ENCODE results near the gene CELSR1.

Gene CELSR1

GRCh38 chr22:46553189-46553588 is 15.8 kb upstream of the CELSR1 start:
- TF ChIP-seq ZFX (IDR thresholded peaks at IDR 0.05; ENCODE audit: borderline replicate concordance), result no peak
- no peak for TF ChIP-seq CTCF (IDR thresholded peaks at IDR 0.05)

DNA sequence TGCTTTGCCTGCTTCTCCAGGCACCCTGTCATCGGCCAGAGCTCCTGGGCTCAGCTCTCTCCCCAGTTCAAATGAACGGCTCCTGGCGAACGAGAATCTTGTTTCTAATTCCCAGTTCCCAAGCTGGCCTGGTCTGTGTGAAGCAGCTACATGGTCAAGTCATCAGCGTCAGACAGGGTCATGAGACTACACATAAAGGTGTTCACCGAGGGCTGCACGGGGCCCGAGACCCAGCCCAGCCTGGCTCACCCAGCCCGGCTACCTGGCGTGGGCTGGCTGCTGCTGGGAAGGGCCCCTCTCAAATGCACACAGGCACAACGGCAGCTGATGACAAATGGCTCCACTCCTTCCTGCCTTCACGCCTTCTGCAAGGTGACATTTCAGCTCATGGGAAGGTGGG is 14.6 kb upstream of the CELSR1 start:
- H3K27ac ChIP-seq, result no peak overlapping the region
- no peak for TF ChIP-seq CTCF (IDR thresholded peaks at IDR 0.05)
- TF ChIP-seq ZFX (IDR thresholded peaks at IDR 0.05; ENCODE audit: borderline replicate concordance), result no peak

More at GRCh38 chr22:46553189-46553588, 15.8 kb upstream of the CELSR1 start:
- no peak overlapping the region for H3K27ac ChIP-seq

DNA sequence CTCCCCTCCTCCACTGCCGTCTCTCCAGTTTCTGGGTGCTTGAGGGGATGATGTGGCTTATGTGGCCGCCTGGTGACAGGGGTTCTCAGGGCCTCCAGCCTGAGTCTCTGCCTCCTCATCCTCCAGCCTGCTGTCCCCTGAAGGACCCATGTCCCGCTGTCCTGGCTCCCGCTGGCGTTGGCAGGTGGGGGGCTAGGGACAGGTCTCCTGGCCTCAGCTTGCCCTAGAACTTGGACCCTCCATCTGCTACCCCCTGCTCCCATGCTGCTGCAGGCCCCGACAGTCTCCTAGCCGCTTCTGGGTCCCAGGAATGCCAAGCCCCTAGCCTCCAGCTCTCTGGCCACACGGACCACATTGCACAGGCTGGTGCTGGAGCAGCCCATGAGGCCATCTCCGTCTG is 13.9 kb upstream of the CELSR1 start:
- TF ChIP-seq ZFX (IDR thresholded peaks at IDR 0.05; ENCODE audit: borderline replicate concordance) (no peak), CTCF (IDR thresholded peaks at IDR 0.05) (no peak)
- H3K27ac ChIP-seq, result no peak overlapping the region

GRCh38 chr22:46549971-46550641 is 12.7 kb upstream of the CELSR1 start:
- TF ChIP-seq CTCF (IDR thresholded peaks at IDR 0.05) (no peak), ZFX (IDR thresholded peaks at IDR 0.05; ENCODE audit: borderline replicate concordance) (no peak)

GRCh38 chr22:46549563-46549840 is 12.1 kb upstream of the CELSR1 start:
- TF ChIP-seq CTCF (IDR thresholded peaks at IDR 0.05) (no peak), ZFX (IDR thresholded peaks at IDR 0.05; ENCODE audit: borderline replicate concordance) (no peak)
- H3K27ac ChIP-seq, result no peak overlapping the region

More at GRCh38 chr22:46549971-46550641, 12.7 kb upstream of the CELSR1 start:
- H3K27ac ChIP-seq, result no peak overlapping the region

DNA sequence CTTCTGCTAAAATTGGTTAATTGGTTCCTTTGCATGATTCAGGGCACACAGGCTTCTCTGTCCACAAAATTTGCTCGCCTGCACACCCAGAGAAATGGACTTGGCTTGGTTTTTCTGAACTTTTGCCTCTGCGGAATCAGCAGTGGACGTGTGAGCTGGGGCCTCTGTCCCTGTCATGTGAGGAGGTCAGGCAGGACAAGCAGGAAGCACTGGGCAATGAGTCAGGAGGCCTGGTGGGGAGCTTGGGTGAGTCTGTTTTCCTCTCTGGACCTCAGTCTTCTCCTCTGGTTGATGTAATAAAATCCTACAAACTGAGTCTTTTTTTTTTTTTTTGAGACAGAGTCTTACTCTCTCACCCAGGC is 10.4 kb upstream of the CELSR1 start:
- no peak overlapping the region for H3K27ac ChIP-seq
- TF ChIP-seq ZFX (IDR thresholded peaks at IDR 0.05; ENCODE audit: borderline replicate concordance) (no peak), CTCF (IDR thresholded peaks at IDR 0.05) (no peak)

DNA sequence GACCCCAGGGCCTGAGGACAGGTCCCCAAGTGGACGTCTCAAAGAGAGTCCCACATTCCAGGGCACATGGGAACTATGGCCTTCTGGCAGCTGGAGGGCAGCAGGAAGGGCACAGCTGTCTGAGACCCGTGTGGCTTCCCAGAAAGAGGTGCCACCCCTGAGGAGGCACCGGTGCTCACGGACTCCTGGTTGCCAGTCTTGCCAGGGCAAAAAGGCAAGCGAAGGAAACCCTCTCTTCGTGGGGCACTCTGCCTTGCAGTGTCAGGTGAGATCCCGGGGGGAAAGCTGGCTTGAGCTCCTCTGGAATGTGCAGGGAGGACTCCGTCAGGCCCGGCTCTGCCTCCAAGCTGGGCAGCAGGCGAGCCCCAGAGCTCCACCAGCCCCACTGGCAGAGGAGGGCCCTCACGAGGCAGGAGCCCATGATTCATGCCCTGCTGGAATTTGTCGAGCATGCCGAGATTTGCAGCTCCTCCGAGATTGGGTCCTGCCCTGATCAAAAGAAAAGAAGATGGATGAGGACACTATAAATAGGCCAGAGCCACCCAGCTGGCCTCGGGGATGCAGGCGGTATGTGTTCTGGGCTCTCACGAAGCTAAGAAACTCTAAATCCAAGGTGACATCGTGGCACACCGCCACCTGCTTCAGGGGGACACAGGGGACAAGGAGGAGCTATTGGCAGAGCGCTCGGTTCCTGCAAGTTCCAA is 9.9 kb upstream of the CELSR1 start:
- no peak overlapping the region for H3K27ac ChIP-seq
- TF ChIP-seq CTCF (IDR thresholded peaks at IDR 0.05) (no peak), ZFX (IDR thresholded peaks at IDR 0.05; ENCODE audit: borderline replicate concordance) (no peak)

All from 22Rv1 (cell line).